Progenitor cell of endocrine pancreas (in vitro differentiated cells): ENCODE measurements around the gene ZNF8. TPM values are rescaled to one million over a fixed set of nuclear protein-coding genes. Genes with fewer than 3 reads are reported as not detected.

Source experiments
- DNase-seq: peaks from one replicate; pipeline ENCODE4 v3.0.0; 2021; ENCODE audit warnings: low spot score; ENCODE audit not compliant: unreplicated experiment
- H3K27ac Mint-ChIP-seq: 2 replicates; pipeline ENCODE4 v1.8.0; 2021; ENCODE audit warnings: mild to moderate bottlenecking, moderate library complexity, mixed read lengths
- H3K27me3 Mint-ChIP-seq: 2 replicates; pipeline ENCODE4 v1.8.0; 2021; ENCODE audit warnings: mixed read lengths
- H3K36me3 Mint-ChIP-seq: 2 replicates; pipeline ENCODE4 v1.8.0; 2022; ENCODE audit warnings: mixed read lengths; ENCODE audit not compliant: insufficient read depth
- H3K4me1 Mint-ChIP-seq: 2 replicates; pipeline ENCODE4 v1.8.0; 2021; ENCODE audit warnings: low read depth, mixed read lengths
- H3K4me3 Mint-ChIP-seq: 2 replicates; pipeline ENCODE4 v1.8.0; 2021; ENCODE audit warnings: low read depth, mild to moderate bottlenecking, moderate library complexity, mixed read lengths
- H3K9me3 Mint-ChIP-seq: 2 replicates; pipeline ENCODE4 v1.8.0; 2021; ENCODE audit warnings: low read depth, mixed read lengths
- total RNA-seq: library from RNA; stranded (reverse); gene quantifications from 2 replicates; pipeline ENCODE4 v1.2.1, GENCODE V29; 2021
- TF ChIP-seq, protein P1 (sequence below): fragments of 200-600 bp; sonication (generic); IDR thresholded peaks from one replicate; pipeline ENCODE4 v1.5.0; 2021; ENCODE audit warnings: antibody characterized with exemption, mild to moderate bottlenecking; ENCODE audit not compliant: unreplicated experiment

ZNF8 gene
- total RNA-seq, 1 donor from 2014 or later = 18.2 TPM

DNA sequence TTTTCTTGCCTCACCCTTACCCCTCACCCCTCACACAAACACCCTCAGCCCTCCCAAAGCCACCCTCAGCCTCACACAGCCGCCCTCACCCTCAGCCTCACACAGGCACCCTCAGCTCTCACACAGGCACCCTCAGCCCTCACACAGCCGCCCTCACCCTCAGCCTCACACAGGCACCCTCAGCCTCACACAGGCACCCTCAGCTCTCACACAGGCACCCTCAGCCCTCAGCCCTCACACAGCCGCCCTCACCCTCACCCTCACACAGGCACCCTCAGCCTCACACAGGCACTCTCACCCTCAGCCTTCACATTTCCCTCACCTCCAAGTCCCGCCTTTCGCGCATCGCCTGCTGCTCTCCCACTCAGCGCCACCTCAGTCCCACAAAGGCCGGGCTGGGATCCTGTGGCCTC is 47.8 kb downstream of the ZNF8 start:
- no peak for DNase-seq
- Mint-ChIP-seq H3K36me3 (no peaks in the 10 kb centered on the region), H3K9me3 (no peaks in the 10 kb centered on the region), H3K4me3 (no peak overlapping the region), H3K27ac (no peak overlapping the region), H3K4me1 (peaks cover 10% of the 10 kb centered on the region), H3K27me3 (no peaks in the 10 kb centered on the region)
- TF ChIP-seq, protein P1, sequence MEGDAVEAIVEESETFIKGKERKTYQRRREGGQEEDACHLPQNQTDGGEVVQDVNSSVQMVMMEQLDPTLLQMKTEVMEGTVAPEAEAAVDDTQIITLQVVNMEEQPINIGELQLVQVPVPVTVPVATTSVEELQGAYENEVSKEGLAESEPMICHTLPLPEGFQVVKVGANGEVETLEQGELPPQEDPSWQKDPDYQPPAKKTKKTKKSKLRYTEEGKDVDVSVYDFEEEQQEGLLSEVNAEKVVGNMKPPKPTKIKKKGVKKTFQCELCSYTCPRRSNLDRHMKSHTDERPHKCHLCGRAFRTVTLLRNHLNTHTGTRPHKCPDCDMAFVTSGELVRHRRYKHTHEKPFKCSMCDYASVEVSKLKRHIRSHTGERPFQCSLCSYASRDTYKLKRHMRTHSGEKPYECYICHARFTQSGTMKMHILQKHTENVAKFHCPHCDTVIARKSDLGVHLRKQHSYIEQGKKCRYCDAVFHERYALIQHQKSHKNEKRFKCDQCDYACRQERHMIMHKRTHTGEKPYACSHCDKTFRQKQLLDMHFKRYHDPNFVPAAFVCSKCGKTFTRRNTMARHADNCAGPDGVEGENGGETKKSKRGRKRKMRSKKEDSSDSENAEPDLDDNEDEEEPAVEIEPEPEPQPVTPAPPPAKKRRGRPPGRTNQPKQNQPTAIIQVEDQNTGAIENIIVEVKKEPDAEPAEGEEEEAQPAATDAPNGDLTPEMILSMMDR = no peak

DNA sequence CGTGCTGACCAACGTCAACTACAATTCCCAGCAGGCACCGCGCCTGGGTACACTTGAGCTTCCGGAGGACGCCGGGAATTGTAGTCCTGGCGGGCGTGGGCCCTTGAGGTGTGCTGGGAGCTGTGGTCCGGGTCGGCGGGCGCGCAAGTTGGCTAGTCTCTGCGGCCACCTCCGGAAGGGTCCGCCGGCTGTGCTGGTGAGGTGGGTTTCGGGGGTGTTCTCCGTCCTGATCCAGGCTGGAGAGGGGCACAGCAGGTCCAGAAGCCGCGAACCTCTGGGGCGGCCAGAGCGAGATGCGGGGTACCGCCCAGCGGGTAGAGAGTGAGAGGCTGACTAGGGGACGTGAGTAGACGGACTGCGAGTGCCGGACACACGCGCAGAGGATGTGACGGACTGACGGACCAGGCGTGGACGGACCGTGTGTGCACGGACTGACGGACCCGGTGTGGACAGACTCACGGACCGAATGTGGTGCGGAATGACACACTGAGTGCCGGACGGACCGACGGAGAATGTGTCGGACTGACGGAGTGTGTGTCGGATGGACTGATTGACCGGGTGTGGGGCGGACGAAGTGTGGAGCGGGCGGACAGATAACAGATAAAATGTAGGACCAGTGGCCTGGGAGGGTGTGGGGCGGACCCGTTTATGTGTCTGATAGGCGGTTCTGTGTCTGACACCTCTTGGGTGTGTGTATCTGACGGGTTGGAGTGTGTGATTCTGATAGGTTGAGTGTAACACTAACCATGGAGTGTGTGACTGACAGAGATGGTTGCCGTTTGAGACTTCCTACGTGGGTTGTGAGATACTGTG is 48.4 kb downstream of the ZNF8 start, which contains the start of gene ZSCAN22:
Gene ZSCAN22 (plus strand): TSS at position 81 of the 813 bp plus-strand sequence. CDS start 7,809 bp downstream, outside the sequence.
- TF ChIP-seq, protein P1 = no peak
- DNase-seq = peak; percentile 87
- no peaks in the 10 kb centered on the region for H3K27me3 Mint-ChIP-seq
- H3K27ac Mint-ChIP-seq = no peak within 1 kb of the TSS
- no peaks in the 10 kb centered on the region for H3K36me3 Mint-ChIP-seq
- H3K9me3 Mint-ChIP-seq = no peaks in the 10 kb centered on the region
- no peak within 1 kb of the TSS for H3K4me3 Mint-ChIP-seq
- H3K4me1 Mint-ChIP-seq = peaks cover 10% of the 10 kb centered on the region

DNA sequence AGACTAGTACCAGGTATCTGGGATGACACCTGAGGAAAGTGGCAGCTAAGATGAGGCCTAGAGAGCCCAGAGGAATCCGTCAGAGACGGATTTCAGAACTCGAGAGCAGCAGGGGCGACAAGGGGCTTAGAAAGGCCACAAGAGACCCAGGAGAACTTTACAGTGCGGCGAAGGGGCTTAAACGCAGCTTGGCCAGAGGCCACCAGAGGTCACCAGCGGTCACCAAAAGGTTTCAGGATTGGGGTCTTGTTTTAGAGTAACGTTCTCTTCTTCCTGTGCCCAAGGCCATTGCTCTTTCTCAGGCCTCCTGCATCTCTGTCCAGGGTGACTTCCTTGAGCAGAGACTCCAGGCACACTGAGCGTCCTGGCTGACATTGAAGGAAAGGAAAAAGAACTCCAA is 50.2 kb downstream of the ZNF8 start:
- Mint-ChIP-seq H3K27me3 (no peaks in the 10 kb centered on the region), H3K36me3 (no peaks in the 10 kb centered on the region), H3K4me3 (no peak overlapping the region), H3K27ac (peak overlapping the region; percentile 11), H3K4me1 (peaks cover 10% of the 10 kb centered on the region), H3K9me3 (no peaks in the 10 kb centered on the region)
- peak; percentile 28 for DNase-seq
- TF ChIP-seq, protein P1 = peak; percentile 60

DNA sequence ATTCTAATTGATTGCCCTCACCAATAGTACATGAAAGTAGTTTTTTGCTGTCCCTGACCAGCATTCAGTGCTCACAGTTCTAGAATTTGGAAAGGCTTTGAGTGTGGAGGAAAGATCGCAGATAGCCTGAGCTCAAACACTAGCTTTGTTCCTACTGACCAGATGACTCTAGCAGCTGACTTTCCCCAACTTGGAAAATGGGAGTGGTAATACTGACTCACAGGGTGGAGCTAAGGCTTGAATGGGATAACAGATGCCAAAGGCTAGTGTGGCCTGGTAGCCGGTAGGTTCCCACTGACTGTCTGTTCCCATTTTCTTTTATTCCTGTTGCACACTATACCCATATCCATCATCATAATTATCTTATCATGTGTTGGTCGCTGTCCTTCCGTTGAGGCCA is 51.7 kb downstream of the ZNF8 start:
- TF ChIP-seq, protein P1 = no peak
- no peak overlapping the region for H3K27ac Mint-ChIP-seq

DNA sequence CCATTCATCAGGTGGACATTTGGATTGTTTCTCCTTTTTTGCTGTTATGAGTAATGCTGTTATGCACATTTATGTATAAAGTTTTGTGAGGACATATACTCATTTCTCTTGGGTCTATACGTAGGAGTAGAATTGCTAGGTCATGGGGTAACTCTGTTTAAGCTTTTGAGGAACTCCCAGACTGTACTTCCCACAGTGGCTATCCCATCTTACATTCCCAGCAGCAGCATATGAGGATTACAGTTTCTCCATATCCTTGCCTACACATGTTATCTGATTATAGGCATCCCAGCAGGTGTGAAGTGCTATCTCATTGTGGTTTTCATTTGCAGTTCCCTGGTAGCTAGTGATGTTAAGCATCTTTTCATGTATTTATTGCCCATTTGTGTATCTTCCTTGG is 53.9 kb downstream of the ZNF8 start:
- no peaks in the 10 kb centered on the region for H3K27me3 Mint-ChIP-seq

More for the DNA sequence above, 51.7 kb downstream of the ZNF8 start:
- H3K36me3 Mint-ChIP-seq = peaks cover 2% of the 10 kb centered on the region
- H3K4me1 Mint-ChIP-seq = peaks cover 10% of the 10 kb centered on the region
- H3K4me3 Mint-ChIP-seq = no peak overlapping the region
- DNase-seq = no peak
- H3K9me3 Mint-ChIP-seq = no peaks in the 10 kb centered on the region
- H3K27me3 Mint-ChIP-seq = no peaks in the 10 kb centered on the region

More for the DNA sequence above, 53.9 kb downstream of the ZNF8 start:
- no peak for DNase-seq
- Mint-ChIP-seq H3K36me3 (peaks cover 6% of the 10 kb centered on the region), H3K4me3 (no peak overlapping the region), H3K27ac (no peak overlapping the region), H3K4me1 (peaks cover 10% of the 10 kb centered on the region), H3K9me3 (no peaks in the 10 kb centered on the region)
- TF ChIP-seq, protein P1 = no peak
